ENCODE results near the gene KCNRG.

DNA sequence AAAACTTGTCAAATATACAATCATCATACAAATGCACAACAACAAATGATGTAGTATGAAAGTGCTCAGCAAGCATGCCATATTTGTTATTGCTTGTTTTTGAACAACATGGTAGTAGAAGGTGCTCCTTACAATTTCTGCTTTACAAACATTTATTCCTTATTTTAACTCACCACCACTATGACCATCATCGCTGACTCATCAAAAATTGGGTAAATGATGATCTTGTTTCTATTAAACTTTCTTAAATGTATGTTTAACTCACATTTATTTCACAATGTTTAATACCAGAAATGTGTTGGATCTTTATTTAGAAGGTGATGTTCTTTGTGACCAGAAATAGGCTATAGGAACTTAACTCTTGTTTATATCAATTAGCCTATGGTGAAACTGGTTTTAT is 45.5 kb downstream of the KCNRG start:
- TF ChIP-seq POLR2AphosphoS5 (IDR thresholded peaks at IDR 0.05; ENCODE audit: low read depth, low read length) = no peak
- no peak for TF ChIP-seq POLR2A (IDR thresholded peaks at IDR 0.05; ENCODE audit: low read depth, low read length)
